Measurements from ENCODE around the gene FAM131C.

GRCh38 chr1:16122916-16123315, 49.5 kb upstream of the FAM131C start:
- peak; percentile 90 for TF ChIP-seq ZNF398 (tag by site-specific recombination; IDR thresholded peaks at IDR 0.05)
- TF ChIP-seq IKZF3 (tag by site-specific recombination; IDR thresholded peaks at IDR 0.05): peak; percentile 99
- no peak for TF ChIP-seq CTCF (tag by site-specific recombination; IDR thresholded peaks at IDR 0.05)
